ENCODE data around the gene HPX. TPM values are rescaled to one million over a fixed set of nuclear protein-coding genes. Genes with fewer than 3 reads are reported as not detected.
A peak's percentile ranks its signal among the peaks of the same experiment; 100 is the strongest.

HPX gene
- polyA plus RNA-seq, 4 donors: 0.85 to 5.7 (median 3.3) TPM

- 4 to 8% (median 7%) methylated on average over 1 of the region's 1 CpG for WGBS, 3 donors
- Histone ChIP-seq H3K9me3 (ENCODE audit: control insufficient read depth in 2 of 2, insufficient read depth in 1 of 2, low read depth in 1 of 2, low read length in 1 of 2) (no peaks in the 10 kb centered on the region), H3K27ac (ENCODE audit: low read depth in 1 of 3, low read length in 2 of 3) (no peak overlapping the region), H3K4me1 (ENCODE audit: control insufficient read depth in 3 of 3, insufficient read depth in 2 of 3, low read depth in 1 of 3, low read length in 2 of 3) (peaks cover 0 to 20% (median 0%) of the 10 kb centered on the region in 3 donors), H3K27me3 (ENCODE audit: control insufficient read depth in 3 of 3, insufficient read depth in 3 of 3, low read length in 3 of 3) (no peaks in the 10 kb centered on the region), H3K36me3 (ENCODE audit: control insufficient read depth in 3 of 3, insufficient read depth in 2 of 3, low read depth in 1 of 3, low read length in 3 of 3) (no peaks in the 10 kb centered on the region), H3K4me3 (ENCODE audit: low read depth in 1 of 3, low read length in 3 of 3) (no peak overlapping the region)
- no peak for FAIRE-seq
- peak; percentile 76 to 79 for DNase-seq
Measured at GRCh38 chr11:6438979-6439571, 1.7 kb downstream of the HPX start.

- Histone ChIP-seq H3K27ac (ENCODE audit: low read depth in 1 of 3, low read length in 2 of 3) (no peak overlapping the region), H3K36me3 (ENCODE audit: control insufficient read depth in 3 of 3, insufficient read depth in 2 of 3, low read depth in 1 of 3, low read length in 3 of 3) (no peaks in the 10 kb centered on the region), H3K4me3 (ENCODE audit: low read depth in 1 of 3, low read length in 3 of 3) (no peak overlapping the region), H3K4me1 (ENCODE audit: control insufficient read depth in 3 of 3, insufficient read depth in 2 of 3, low read depth in 1 of 3, low read length in 2 of 3) (peaks cover 0 to 17% (median 0%) of the 10 kb centered on the region in 3 donors), H3K27me3 (ENCODE audit: control insufficient read depth in 3 of 3, insufficient read depth in 3 of 3, low read length in 3 of 3) (no peaks in the 10 kb centered on the region), H3K9me3 (ENCODE audit: control insufficient read depth in 2 of 2, insufficient read depth in 1 of 2, low read depth in 1 of 2, low read length in 1 of 2) (no peaks in the 10 kb centered on the region)
- no peak for FAIRE-seq
- DNase-seq: peak in 1 of 2 donors; percentile 33
- 62 to 72% (median 66%) methylated on average over 3 of the region's 3 CpGs for WGBS, 3 donors
Measured at GRCh38 chr11:6437993-6438392, 2.8 kb downstream of the HPX start.

- DNase-seq: no peak
- WGBS, 3 donors: 91 to 92% (median 91%) methylated on average over 12 of the region's 12 CpGs
- FAIRE-seq: no peak
- no peaks in the 10 kb centered on the region for H3K27me3 ChIP-seq (ENCODE audit: control insufficient read depth in 3 of 3, insufficient read depth in 3 of 3, low read length in 3 of 3)
- H3K4me1 ChIP-seq (ENCODE audit: control insufficient read depth in 3 of 3, insufficient read depth in 2 of 3, low read depth in 1 of 3, low read length in 2 of 3): peaks cover 0 to 17% (median 0%) of the 10 kb centered on the region in 3 donors
- no peak overlapping the region for H3K4me3 ChIP-seq (ENCODE audit: low read depth in 1 of 3, low read length in 3 of 3)
- H3K9me3 ChIP-seq (ENCODE audit: control insufficient read depth in 2 of 2, insufficient read depth in 1 of 2, low read depth in 1 of 2, low read length in 1 of 2): no peaks in the 10 kb centered on the region
- no peaks in the 10 kb centered on the region for H3K36me3 ChIP-seq (ENCODE audit: control insufficient read depth in 3 of 3, insufficient read depth in 2 of 3, low read depth in 1 of 3, low read length in 3 of 3)
- no peak overlapping the region for H3K27ac ChIP-seq (ENCODE audit: low read depth in 1 of 3, low read length in 2 of 3)
Measured at GRCh38 chr11:6437423-6437822, 3.4 kb downstream of the HPX start.

- no peaks in the 10 kb centered on the region for H3K9me3 ChIP-seq (ENCODE audit: control insufficient read depth in 2 of 2, insufficient read depth in 1 of 2, low read depth in 1 of 2, low read length in 1 of 2)
- H3K27me3 ChIP-seq (ENCODE audit: control insufficient read depth in 3 of 3, insufficient read depth in 3 of 3, low read length in 3 of 3): no peaks in the 10 kb centered on the region
- H3K4me1 ChIP-seq (ENCODE audit: control insufficient read depth in 3 of 3, insufficient read depth in 2 of 3, low read depth in 1 of 3, low read length in 2 of 3): peaks cover 0 to 1% (median 0%) of the 10 kb centered on the region in 3 donors
- H3K36me3 ChIP-seq (ENCODE audit: control insufficient read depth in 3 of 3, insufficient read depth in 2 of 3, low read depth in 1 of 3, low read length in 3 of 3): peaks cover 0 to 3% (median 0%) of the 10 kb centered on the region in 3 donors
- no peak for FAIRE-seq
- H3K4me3 ChIP-seq (ENCODE audit: low read depth in 1 of 3, low read length in 3 of 3): no peak overlapping the region
- 54 to 71% (median 61%) methylated on average over 5 of the region's 5 CpGs for WGBS, 3 donors
- DNase-seq: peak in 1 of 2 donors; percentile 13
- H3K27ac ChIP-seq (ENCODE audit: low read depth in 1 of 3, low read length in 2 of 3): no peak overlapping the region
Measured at GRCh38 chr11:6433998-6434660, 6.7 kb downstream of the HPX start.

GRCh38 chr11:6431861-6432260 is 8.9 kb downstream of the HPX start:
- WGBS, 3 donors: 84 to 89% (median 89%) methylated on average over 3 of the region's 3 CpGs
- no peak for FAIRE-seq
- no peaks in the 10 kb centered on the region for H3K9me3 ChIP-seq (ENCODE audit: control insufficient read depth in 2 of 2, insufficient read depth in 1 of 2, low read depth in 1 of 2, low read length in 1 of 2)

GRCh38 chr11:6427516-6427915 is 13.3 kb downstream of the HPX start:
- H3K4me3 ChIP-seq (ENCODE audit: low read depth in 1 of 3, low read length in 3 of 3): no peak overlapping the region
- FAIRE-seq (no peak), DNase-seq (no peak)
- H3K4me1 ChIP-seq (ENCODE audit: control insufficient read depth in 3 of 3, insufficient read depth in 2 of 3, low read depth in 1 of 3, low read length in 2 of 3): no peaks in the 10 kb centered on the region
- no peaks in the 10 kb centered on the region for H3K9me3 ChIP-seq (ENCODE audit: control insufficient read depth in 2 of 2, insufficient read depth in 1 of 2, low read depth in 1 of 2, low read length in 1 of 2)
- H3K27me3 ChIP-seq (ENCODE audit: control insufficient read depth in 3 of 3, insufficient read depth in 3 of 3, low read length in 3 of 3): peaks cover 0 to 6% (median 0%) of the 10 kb centered on the region in 3 donors
- H3K27ac ChIP-seq (ENCODE audit: low read depth in 1 of 3, low read length in 2 of 3): no peak overlapping the region
- H3K36me3 ChIP-seq (ENCODE audit: control insufficient read depth in 3 of 3, insufficient read depth in 2 of 3, low read depth in 1 of 3, low read length in 3 of 3): peaks cover 0 to 3% (median 0%) of the 10 kb centered on the region in 3 donors

More at GRCh38 chr11:6431861-6432260, 8.9 kb downstream of the HPX start:
- Histone ChIP-seq H3K4me1 (ENCODE audit: control insufficient read depth in 3 of 3, insufficient read depth in 2 of 3, low read depth in 1 of 3, low read length in 2 of 3) (no peaks in the 10 kb centered on the region), H3K27ac (ENCODE audit: low read depth in 1 of 3, low read length in 2 of 3) (no peak overlapping the region), H3K36me3 (ENCODE audit: control insufficient read depth in 3 of 3, insufficient read depth in 2 of 3, low read depth in 1 of 3, low read length in 3 of 3) (peaks cover 0 to 3% (median 0%) of the 10 kb centered on the region in 3 donors), H3K4me3 (ENCODE audit: low read depth in 1 of 3, low read length in 3 of 3) (no peak overlapping the region), H3K27me3 (ENCODE audit: control insufficient read depth in 3 of 3, insufficient read depth in 3 of 3, low read length in 3 of 3) (no peaks in the 10 kb centered on the region)
- DNase-seq: no peak

GRCh38 chr11:6420677-6421076 is 20.1 kb downstream of the HPX start:
- 87 to 93% (median 90%) methylated on average over 3 of the region's 3 CpGs for WGBS, 3 donors
- Histone ChIP-seq H3K4me3 (ENCODE audit: low read depth in 1 of 3, low read length in 3 of 3) (no peak overlapping the region), H3K4me1 (ENCODE audit: control insufficient read depth in 3 of 3, insufficient read depth in 2 of 3, low read depth in 1 of 3, low read length in 2 of 3) (peaks cover 0 to 11% (median 3%) of the 10 kb centered on the region in 3 donors), H3K27me3 (ENCODE audit: control insufficient read depth in 3 of 3, insufficient read depth in 3 of 3, low read length in 3 of 3) (peaks cover 0 to 6% (median 0%) of the 10 kb centered on the region in 3 donors), H3K9me3 (ENCODE audit: control insufficient read depth in 2 of 2, insufficient read depth in 1 of 2, low read depth in 1 of 2, low read length in 1 of 2) (no peaks in the 10 kb centered on the region), H3K36me3 (ENCODE audit: control insufficient read depth in 3 of 3, insufficient read depth in 2 of 3, low read depth in 1 of 3, low read length in 3 of 3) (no peaks in the 10 kb centered on the region), H3K27ac (ENCODE audit: low read depth in 1 of 3, low read length in 2 of 3) (no peak overlapping the region)
- no peak for FAIRE-seq
- no peak for DNase-seq

- Histone ChIP-seq H3K4me3 (ENCODE audit: low read depth in 1 of 3, low read length in 3 of 3) (peak within 1 kb of the TSS; percentile 67 to 86 (median 75)), H3K27me3 (ENCODE audit: control insufficient read depth in 3 of 3, insufficient read depth in 3 of 3, low read length in 3 of 3) (peaks cover 0 to 6% (median 0%) of the 10 kb centered on the region in 3 donors), H3K27ac (ENCODE audit: low read depth in 1 of 3, low read length in 2 of 3) (peak within 1 kb of the TSS; percentile 50 to 83 (median 77)), H3K36me3 (ENCODE audit: control insufficient read depth in 3 of 3, insufficient read depth in 2 of 3, low read depth in 1 of 3, low read length in 3 of 3) (no peaks in the 10 kb centered on the region), H3K4me1 (ENCODE audit: control insufficient read depth in 3 of 3, insufficient read depth in 2 of 3, low read depth in 1 of 3, low read length in 2 of 3) (peaks cover 0 to 11% (median 3%) of the 10 kb centered on the region in 3 donors), H3K9me3 (ENCODE audit: control insufficient read depth in 2 of 2, insufficient read depth in 1 of 2, low read depth in 1 of 2, low read length in 1 of 2) (no peaks in the 10 kb centered on the region)
- peak; percentile 61 to 89 for DNase-seq
- WGBS, 3 donors: 0% methylated on average over 44 to 75 of the region's 75 CpGs
- no peak for FAIRE-seq
Measured at GRCh38 chr11:6419009-6419631, 21.7 kb downstream of the HPX start, which contains the start of gene APBB1. Gene APBB1, minus strand, starts transcription at chr11:6419094. Its CDS starts 7,747 bp downstream, at chr11:6411347.
